ENCODE data around the gene OSBPL10.

DNA sequence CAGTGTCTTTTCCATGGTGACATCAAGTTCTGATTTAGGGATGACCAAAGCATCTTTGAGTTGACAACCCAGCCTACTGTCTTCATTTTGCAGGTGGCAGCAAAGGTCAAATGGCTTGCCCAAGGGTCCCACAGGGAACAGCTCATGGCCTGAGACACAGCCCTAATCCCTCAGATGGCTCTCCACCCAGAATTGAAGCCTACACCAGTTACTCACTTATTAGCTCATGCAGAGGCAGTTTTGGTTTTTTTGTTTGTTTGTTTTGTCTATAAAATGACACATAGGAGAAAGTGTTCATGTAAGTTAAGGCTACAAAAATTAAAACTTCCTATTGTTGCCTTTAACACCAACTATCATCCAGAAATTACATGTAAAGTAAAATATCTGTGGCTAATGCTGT, 167.9 kb downstream of the OSBPL10 start:
- TF ChIP-seq, protein P1, sequence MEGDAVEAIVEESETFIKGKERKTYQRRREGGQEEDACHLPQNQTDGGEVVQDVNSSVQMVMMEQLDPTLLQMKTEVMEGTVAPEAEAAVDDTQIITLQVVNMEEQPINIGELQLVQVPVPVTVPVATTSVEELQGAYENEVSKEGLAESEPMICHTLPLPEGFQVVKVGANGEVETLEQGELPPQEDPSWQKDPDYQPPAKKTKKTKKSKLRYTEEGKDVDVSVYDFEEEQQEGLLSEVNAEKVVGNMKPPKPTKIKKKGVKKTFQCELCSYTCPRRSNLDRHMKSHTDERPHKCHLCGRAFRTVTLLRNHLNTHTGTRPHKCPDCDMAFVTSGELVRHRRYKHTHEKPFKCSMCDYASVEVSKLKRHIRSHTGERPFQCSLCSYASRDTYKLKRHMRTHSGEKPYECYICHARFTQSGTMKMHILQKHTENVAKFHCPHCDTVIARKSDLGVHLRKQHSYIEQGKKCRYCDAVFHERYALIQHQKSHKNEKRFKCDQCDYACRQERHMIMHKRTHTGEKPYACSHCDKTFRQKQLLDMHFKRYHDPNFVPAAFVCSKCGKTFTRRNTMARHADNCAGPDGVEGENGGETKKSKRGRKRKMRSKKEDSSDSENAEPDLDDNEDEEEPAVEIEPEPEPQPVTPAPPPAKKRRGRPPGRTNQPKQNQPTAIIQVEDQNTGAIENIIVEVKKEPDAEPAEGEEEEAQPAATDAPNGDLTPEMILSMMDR (conservative IDR thresholded peaks at IDR 0.05; ENCODE audit: low read depth, low read length), result no peak
- no peak for TF ChIP-seq EZH2 (IDR thresholded peaks at IDR 0.05; ENCODE audit: borderline replicate concordance, low read depth, low read length, poor library complexity, severe bottlenecking)
